DOHH2 (cell line): ENCODE data around the gene NOX5.

Experiments used
- H3F3A ChIP-seq: fragments of 200-600 bp; sonication (generic), shearing (Covaris generic); 2 replicates; pipeline ENCODE4 v1.6.0; 2016; ENCODE audit warnings: antibody characterized with exemption, mild to moderate bottlenecking; ENCODE audit not compliant: control insufficient read depth, insufficient read depth
- H3K27ac ChIP-seq: fragments of 200-600 bp; sonication (generic); 2 replicates; pipeline ENCODE4 v1.5.1; 2014; ENCODE audit warnings: low read depth, mild to moderate bottlenecking, low read length, moderate library complexity
- H3K27me3 ChIP-seq: fragments of 200-600 bp; sonication (generic); 2 replicates; pipeline ENCODE4 v1.6.1; 2014; ENCODE audit warnings: mild to moderate bottlenecking, low read length, mixed read lengths; ENCODE audit not compliant: control insufficient read depth
- H3K36me3 ChIP-seq: fragments of 200-600 bp; sonication (generic); 2 replicates; pipeline ENCODE4 v1.6.1; 2014; ENCODE audit warnings: mild to moderate bottlenecking, low read length, moderate library complexity, mixed read lengths; ENCODE audit not compliant: control insufficient read depth
- H3K4me1 ChIP-seq: fragments of 200-600 bp; sonication (generic); 2 replicates; pipeline ENCODE4 v1.6.1; 2014; ENCODE audit warnings: mild to moderate bottlenecking, low read length, mixed read lengths; ENCODE audit not compliant: control insufficient read depth
- H3K4me2 ChIP-seq: fragments of 200-600 bp; sonication (generic); 2 replicates; pipeline ENCODE4 v1.6.0; 2014; ENCODE audit warnings: mild to moderate bottlenecking, low read length, moderate library complexity
- H3K4me3 ChIP-seq: fragments of 200-600 bp; sonication (generic); 2 replicates; pipeline ENCODE4 v1.5.1; 2014; ENCODE audit warnings: mild to moderate bottlenecking, low read length, mixed read lengths
- H3K79me2 ChIP-seq: fragments of 200-600 bp; sonication (generic); 2 replicates; pipeline ENCODE4 v1.6.1; 2014; ENCODE audit warnings: mild to moderate bottlenecking, low read length, mixed read lengths; ENCODE audit not compliant: control insufficient read depth
- H3K9me2 ChIP-seq: fragments of 200-600 bp; sonication (generic); replicated peaks from 2 replicates; pipeline ENCODE4 v1.6.1; 2014; ENCODE audit warnings: mild to moderate bottlenecking, low read length, mixed read lengths; ENCODE audit not compliant: control insufficient read depth
- H3K9me3 ChIP-seq: fragments of 200-600 bp; sonication (generic); 2 replicates; pipeline ENCODE4 v1.6.1; 2014; ENCODE audit warnings: antibody characterized with exemption, low read length, mixed read lengths; ENCODE audit not compliant: control insufficient read depth, insufficient read depth
- H4K20me1 ChIP-seq: fragments of 200-600 bp; sonication (generic); 2 replicates; pipeline ENCODE4 v1.6.0; 2014; ENCODE audit warnings: low read depth, mild to moderate bottlenecking, antibody characterized with exemption, low read length, moderate library complexity; ENCODE audit not compliant: control insufficient read depth, insufficient read depth
- CTCF ChIP-seq: fragments of 200-600 bp; sonication (generic); IDR thresholded peaks from one replicate; pipeline ENCODE4 v1.5.1; 2014; ENCODE audit warnings: antibody characterized with exemption, mild to moderate bottlenecking, low read depth, low read length; ENCODE audit not compliant: poor library complexity, severe bottlenecking
- EZH2phosphoT487 ChIP-seq: fragments of 200-600 bp; sonication (generic); IDR thresholded peaks from 2 replicates; pipeline ENCODE4 v1.6.1; 2017; ENCODE audit warnings: borderline replicate concordance, mild to moderate bottlenecking, antibody characterized with exemption, low read length, moderate library complexity, mixed read lengths

Gene NOX5

DNA sequence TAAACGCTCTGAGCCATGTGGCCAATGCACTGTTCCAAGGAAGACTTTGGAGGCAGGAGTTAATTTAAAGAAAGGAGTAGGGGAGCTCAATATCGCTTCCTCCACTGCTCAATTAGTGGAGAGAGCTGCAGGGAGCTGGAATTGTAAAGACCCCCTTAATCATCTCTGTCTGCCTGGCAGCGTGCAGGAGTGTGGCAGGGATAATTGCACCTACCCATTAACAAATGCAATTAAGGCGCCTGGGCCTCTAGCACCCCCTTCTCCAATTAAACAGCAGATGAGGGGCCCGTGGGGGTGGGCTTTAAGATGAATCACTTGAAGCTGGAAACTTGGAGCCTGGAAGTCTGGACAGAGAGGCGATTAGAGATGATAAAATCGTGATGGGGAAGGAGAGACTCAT, 84.3 kb downstream of the NOX5 start:
- H3K9me2 ChIP-seq, result no peaks in the 10 kb centered on the region
- no peak overlapping the region for H3K4me3 ChIP-seq
- H3F3A ChIP-seq, result no peaks in the 10 kb centered on the region
- H3K4me1 ChIP-seq, result no peaks in the 10 kb centered on the region
- no peak overlapping the region for H3K27ac ChIP-seq
- no peaks in the 10 kb centered on the region for H3K36me3 ChIP-seq
- no peaks in the 10 kb centered on the region for H4K20me1 ChIP-seq
- no peak overlapping the region for H3K4me2 ChIP-seq
- no peaks in the 10 kb centered on the region for H3K79me2 ChIP-seq
- TF ChIP-seq CTCF (no peak), EZH2phosphoT487 (no peak)
- H3K9me3 ChIP-seq, result no peaks in the 10 kb centered on the region
- peaks cover 2% of the 10 kb centered on the region; the same call in 1 of the 2 replicates for H3K27me3 ChIP-seq

GRCh38 chr15:69099941-69100340, 85.4 kb downstream of the NOX5 start:
- H4K20me1 ChIP-seq, result no peaks in the 10 kb centered on the region
- no peak overlapping the region for H3K27ac ChIP-seq
- H3K27me3 ChIP-seq, result no peaks in the 10 kb centered on the region; the same call in 1 of the 2 replicates
- no peaks in the 10 kb centered on the region for H3K79me2 ChIP-seq
- H3K9me2 ChIP-seq, result no peaks in the 10 kb centered on the region
- H3F3A ChIP-seq, result no peaks in the 10 kb centered on the region
- TF ChIP-seq EZH2phosphoT487 (no peak), CTCF (no peak)
- H3K4me1 ChIP-seq, result no peaks in the 10 kb centered on the region
- no peaks in the 10 kb centered on the region for H3K9me3 ChIP-seq
- H3K4me2 ChIP-seq, result no peak overlapping the region
- H3K4me3 ChIP-seq, result no peak overlapping the region
- no peaks in the 10 kb centered on the region for H3K36me3 ChIP-seq

GRCh38 chr15:69100821-69101220, 86.3 kb downstream of the NOX5 start:
- TF ChIP-seq EZH2phosphoT487, result no peak
- no peaks in the 10 kb centered on the region; the same call in 1 of the 2 replicates for H3K27me3 ChIP-seq
- no peaks in the 10 kb centered on the region for H3K9me3 ChIP-seq
- H3K4me3 ChIP-seq, result no peak overlapping the region
- H3K36me3 ChIP-seq, result no peaks in the 10 kb centered on the region
- no peak overlapping the region for H3K4me2 ChIP-seq
- no peaks in the 10 kb centered on the region for H3K4me1 ChIP-seq
- H3K27ac ChIP-seq, result no peak overlapping the region
- H3K9me2 ChIP-seq, result no peaks in the 10 kb centered on the region
- H3F3A ChIP-seq, result no peaks in the 10 kb centered on the region
- no peaks in the 10 kb centered on the region for H4K20me1 ChIP-seq
- H3K79me2 ChIP-seq, result no peaks in the 10 kb centered on the region

DNA sequence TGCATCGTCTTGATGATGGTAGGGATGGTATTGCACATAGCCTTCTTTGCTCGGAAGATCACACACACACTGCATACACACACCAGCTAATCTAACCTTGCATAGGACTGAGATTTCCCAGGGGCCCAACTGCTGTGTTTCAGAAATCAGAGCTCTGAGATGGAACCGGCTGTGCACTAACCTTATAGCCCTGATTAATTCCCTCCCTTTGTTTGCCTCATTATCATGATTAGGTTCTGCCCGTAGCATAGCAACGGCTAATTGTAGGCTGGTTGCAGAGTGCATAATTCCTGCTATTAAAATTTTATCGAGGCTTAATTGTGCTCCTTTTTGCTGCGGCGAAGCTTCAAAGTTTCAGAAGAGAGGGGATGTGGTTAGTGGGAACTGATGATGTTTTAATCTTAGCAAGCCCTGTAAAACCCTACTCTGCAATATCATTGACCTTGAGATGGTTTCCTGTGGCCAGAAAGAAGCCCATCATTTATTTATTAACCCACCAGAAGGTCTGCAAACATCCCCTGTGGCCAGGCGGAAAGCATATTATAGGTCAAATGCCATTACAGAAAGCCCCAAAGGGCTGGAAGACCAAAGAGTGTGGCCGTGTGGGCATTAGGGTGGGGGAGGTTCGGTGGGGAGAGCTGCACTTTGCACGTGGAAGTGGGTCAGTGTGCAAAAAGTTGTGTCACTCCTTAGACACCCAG, 89.7 kb downstream of the NOX5 start:
- H3K36me3 ChIP-seq, result no peaks in the 10 kb centered on the region
- H3K9me3 ChIP-seq, result no peaks in the 10 kb centered on the region
- H3K4me1 ChIP-seq, result no peaks in the 10 kb centered on the region
- peaks cover 16% of the 10 kb centered on the region for H3K27me3 ChIP-seq
- H3F3A ChIP-seq, result no peaks in the 10 kb centered on the region
- TF ChIP-seq CTCF (no peak), EZH2phosphoT487 (no peak)
- H3K4me3 ChIP-seq, result no peak overlapping the region
- H3K9me2 ChIP-seq, result no peaks in the 10 kb centered on the region
- H3K27ac ChIP-seq, result no peak overlapping the region
- H4K20me1 ChIP-seq, result no peaks in the 10 kb centered on the region
- no peaks in the 10 kb centered on the region for H3K79me2 ChIP-seq
- no peak overlapping the region for H3K4me2 ChIP-seq
